H1 (cell line): ENCODE results near the gene NCOA1. TPM values are rescaled to one million over a fixed set of nuclear protein-coding genes. Genes with fewer than 3 reads are reported as not detected.

Experiments
- CTCF ChIA-PET: fragments of 300-600 bp; sonication (Branson Sonifier 250); formaldehyde crosslinking; loops from one replicate; lab custom pipeline; 2021; ENCODE audit not compliant: partially characterized antibody; lab: Charles Lee
- POLR2A ChIA-PET: fragments of 300-600 bp; sonication (Branson Sonifier 250); formaldehyde crosslinking; loops from one replicate; lab custom pipeline; 2021; ENCODE audit warnings: inconsistent platforms; ENCODE audit not compliant: partially characterized antibody; lab: Charles Lee
- DNase-seq, 2 experiments: peaks; one replicate each; pipeline versions ENCODE4 v3.0.0 to v3.0.0-alpha.2; 2010 to 2022; ENCODE audit warnings: low spot score in 2 of 2, low read depth in 1 of 2, mixed read lengths in 1 of 2
- FAIRE-seq: peaks from 2 replicates; lab custom pipeline; 2011; peaks lifted over from hg19 to GRCh38; lab: Jason Lieb, UNC
- H2AFZ ChIP-seq: 2 replicates; pipeline ENCODE4 v1.8.1; 2012; ENCODE audit warnings: low read length, inconsistent platforms
- H2AK5ac ChIP-seq: 2 replicates; pipeline ENCODE4 v1.6.1; 2013; ENCODE audit warnings: low read depth, low read length
- H2BK120ac ChIP-seq: replicated peaks from 2 replicates; pipeline ENCODE3; 2013; ENCODE audit warnings: low read depth, low read length, inconsistent platforms
- H2BK12ac ChIP-seq: 2 replicates; pipeline ENCODE4 v1.6.1; 2013; ENCODE audit warnings: low read depth, low read length
- H2BK15ac ChIP-seq: 2 replicates; pipeline ENCODE4 v1.6.1; 2013; ENCODE audit warnings: low read length
- H2BK20ac ChIP-seq: 2 replicates; pipeline ENCODE4 v1.6.1; 2013; ENCODE audit warnings: low read length
- H2BK5ac ChIP-seq: 2 replicates; pipeline ENCODE4 v1.6.1; 2013; ENCODE audit warnings: low read depth, low read length
- H3K14ac ChIP-seq: 2 replicates; pipeline ENCODE4 v1.6.1; 2013; ENCODE audit warnings: inconsistent platforms; ENCODE audit not compliant: insufficient read length
- H3K18ac ChIP-seq: 2 replicates; pipeline ENCODE4 v1.6.1; 2013; ENCODE audit warnings: low read length; ENCODE audit errors: extremely low read depth
- H3K23ac ChIP-seq: 2 replicates; pipeline ENCODE4 v1.6.1; 2013; ENCODE audit warnings: inconsistent platforms; ENCODE audit not compliant: insufficient read length
- H3K23me2 ChIP-seq: 2 replicates; pipeline ENCODE4 v1.6.1; 2013; ENCODE audit warnings: low read depth, low read length
- H3K27ac ChIP-seq: 2 replicates; pipeline ENCODE4 v1.6.1; 2011; ENCODE audit warnings: low read depth, low read length, inconsistent platforms
- H3K27me3 ChIP-seq, 4 experiments: replicated peaks in 1 of 4; 1 replicate in 1 of 4; 2 replicates in 3 of 4; pipeline versions ENCODE4 v1.6.1 to v1.8.1; 2011 to 2013; ENCODE audit warnings: low read length in 3 of 4, mild to moderate bottlenecking in 3 of 4, inconsistent platforms in 2 of 4, mixed read lengths in 2 of 4, moderate library complexity in 1 of 4; ENCODE audit not compliant: control insufficient read depth in 3 of 4, insufficient read depth in 3 of 4; ENCODE audit errors: extremely low read depth in 1 of 4
- H3K36me3 ChIP-seq, 4 experiments: 2 replicates each; pipeline versions ENCODE4 v1.6.1 to v1.8.1; 2011 to 2013; ENCODE audit warnings: mild to moderate bottlenecking in 4 of 4, low read length in 3 of 4, moderate library complexity in 2 of 4, control low read depth in 1 of 4, inconsistent platforms in 1 of 4; ENCODE audit not compliant: insufficient read depth in 4 of 4, control insufficient read depth in 2 of 4
- H3K4ac ChIP-seq: replicated peaks from 2 replicates; pipeline ENCODE3; 2013; ENCODE audit warnings: low read length, low read depth, mixed read lengths, inconsistent platforms; ENCODE audit not compliant: insufficient read length
- H3K4me1 ChIP-seq, 4 experiments: replicated peaks in 1 of 4; 1 replicate in 1 of 4; 2 replicates in 3 of 4; pipeline versions ENCODE4 v1.6.1 to v1.8.1; 2011 to 2013; ENCODE audit warnings: low read length in 3 of 4, inconsistent platforms in 2 of 4, mixed read lengths in 1 of 4; ENCODE audit not compliant: insufficient read depth in 4 of 4, control insufficient read depth in 3 of 4
- H3K4me2 ChIP-seq, 2 experiments: 2 replicates each; pipeline versions ENCODE4 v1.6.1 to v1.8.1; 2011 to 2013; ENCODE audit warnings: low read depth in 2 of 2, low read length in 2 of 2, control low read depth in 1 of 2, inconsistent platforms in 1 of 2, mild to moderate bottlenecking in 1 of 2; ENCODE audit not compliant: insufficient read depth in 1 of 2
- H3K4me3 ChIP-seq, 4 experiments: fragments of 200-600, 300-600 bp in 1 of 4; sonication (generic), shearing (Covaris generic), sonication (Bioruptor Twin) in 1 of 4; 2 replicates each; pipeline versions ENCODE4 v1.5.1 to v1.8.1; 2011 to 2016; ENCODE audit warnings: low read length in 4 of 4, low read depth in 3 of 4, control low read depth in 2 of 4, inconsistent platforms in 2 of 4, mild to moderate bottlenecking in 2 of 4, mixed read lengths in 1 of 4, moderate library complexity in 1 of 4; ENCODE audit not compliant: insufficient read depth in 2 of 4; ENCODE audit errors: extremely low read depth in 1 of 4
- H3K56ac ChIP-seq: replicated peaks from 2 replicates; pipeline ENCODE3; 2013; ENCODE audit warnings: low read depth, mild to moderate bottlenecking, mixed read lengths, low read length, inconsistent platforms; ENCODE audit not compliant: insufficient read length
- H3K79me1 ChIP-seq: 2 replicates; pipeline ENCODE4 v1.6.1; 2013; ENCODE audit warnings: low read depth, low read length, control low read depth
- H3K79me2 ChIP-seq, 2 experiments: 2 replicates each; pipeline versions ENCODE4 v1.6.1 to v1.8.1; 2012 to 2013; ENCODE audit warnings: low read length in 2 of 2, mild to moderate bottlenecking in 2 of 2, inconsistent platforms in 1 of 2; ENCODE audit not compliant: insufficient read depth in 2 of 2, control insufficient read depth in 1 of 2
- H3K9ac ChIP-seq, 4 experiments: replicated peaks in 1 of 4; 1 replicate in 1 of 4; 2 replicates in 3 of 4; pipeline versions ENCODE4 v1.6.1 to v1.8.1; 2011 to 2013; ENCODE audit warnings: low read depth in 3 of 4, low read length in 3 of 4, control low read depth in 2 of 4, mild to moderate bottlenecking in 2 of 4, moderate library complexity in 2 of 4, inconsistent platforms in 1 of 4; ENCODE audit errors: extremely low read depth in 1 of 4
- H3K9me3 ChIP-seq, 2 experiments: 2 replicates each; pipeline versions ENCODE4 v1.6.1 to v1.8.1; 2012 to 2013; ENCODE audit warnings: mild to moderate bottlenecking in 2 of 2, moderate library complexity in 2 of 2, control low read depth in 1 of 2, inconsistent platforms in 1 of 2, low read depth in 1 of 2, low read length in 1 of 2, mixed read lengths in 1 of 2; ENCODE audit not compliant: insufficient read depth in 2 of 2
- H4K20me1 ChIP-seq, 2 experiments: replicated peaks in 1 of 2; 2 replicates each; pipeline versions ENCODE3 to v1.8.1; 2011 to 2013; ENCODE audit warnings: inconsistent platforms in 2 of 2, low read length in 2 of 2, mild to moderate bottlenecking in 1 of 2; ENCODE audit not compliant: insufficient read depth in 2 of 2, control insufficient read depth in 1 of 2
- H4K5ac ChIP-seq: 2 replicates; pipeline ENCODE4 v1.6.1; 2013; ENCODE audit warnings: low read length, low read depth, mixed read lengths, inconsistent platforms; ENCODE audit not compliant: insufficient read length
- H4K8ac ChIP-seq: 2 replicates; pipeline ENCODE4 v1.8.0; 2013; ENCODE audit warnings: mild to moderate bottlenecking, moderate library complexity, low read length, inconsistent platforms; ENCODE audit not compliant: insufficient read depth; ENCODE audit errors: extremely low read depth
- H4K91ac ChIP-seq: replicated peaks from 2 replicates; pipeline ENCODE3; 2013; ENCODE audit warnings: low read length, mixed read lengths, inconsistent platforms; ENCODE audit not compliant: insufficient read length
- WGBS, 2 experiments: shearing (Covaris generic) in 1 of 2; methylation state at CpG; one replicate each; pipeline versions ENCODE4 v1.1.6 to v1.1.7; 2013 to 2015; ENCODE audit warnings: low lambda C conversion rate in 2 of 2, mixed read lengths in 2 of 2, inconsistent platforms in 1 of 2, low coverage in 1 of 2, missing lambda C conversion rate in 1 of 2; ENCODE audit not compliant: insufficient replicate concordance in 2 of 2, insufficient coverage in 1 of 2, insufficient read length in 1 of 2; ENCODE audit errors: extremely low coverage in 1 of 2, missing lambda C conversion rate in 1 of 2; 5-methylcytosine and 5-hydroxymethylcytosine counted together
- polyA plus RNA-seq, 7 experiments: library from polyadenylated mRNA; depleted of rRNA in 3 of 7; stranded (reverse) in 5 of 7; unstranded in 2 of 7; fragments of >200 nt in 5 of 7; fragments of 200-250 nt in 2 of 7; gene quantifications; 1 replicate in 5 of 7; 2 replicates in 1 of 7; 4 replicates in 1 of 7; pipeline versions ENCODE4 v1.2.1 to v1.2.3, GENCODE V29; 2011 to 2013; ENCODE audit warnings: missing spikeins in 2 of 7, mixed read lengths in 2 of 7
- total RNA-seq: library from RNA; stranded (reverse); fragmentation: NEBNext Ultra II Directional; extraction: Animal tissue kit (Norgen Biotek cat#: 25700); gene quantifications from 2 replicates; pipeline ENCODE4 v1.2.1, GENCODE V29; 2021
- TF ChIP-seq, protein P1 (sequence below): IDR thresholded peaks from 2 replicates; pipeline ENCODE4 v1.6.1; 2012; ENCODE audit warnings: inconsistent platforms
- TF ChIP-seq, protein P2 (sequence below): IDR thresholded peaks from 2 replicates; pipeline ENCODE4 v1.6.1; 2011; ENCODE audit warnings: low read length, improper control_type of control experiment

NCOA1 gene
- total and polyA plus RNA-seq, 2 of the 8 experiments (the other 6 are each of a cell fraction or from before 2014, with no cell fraction given) = 12.8 to 17.9 TPM

DNA sequence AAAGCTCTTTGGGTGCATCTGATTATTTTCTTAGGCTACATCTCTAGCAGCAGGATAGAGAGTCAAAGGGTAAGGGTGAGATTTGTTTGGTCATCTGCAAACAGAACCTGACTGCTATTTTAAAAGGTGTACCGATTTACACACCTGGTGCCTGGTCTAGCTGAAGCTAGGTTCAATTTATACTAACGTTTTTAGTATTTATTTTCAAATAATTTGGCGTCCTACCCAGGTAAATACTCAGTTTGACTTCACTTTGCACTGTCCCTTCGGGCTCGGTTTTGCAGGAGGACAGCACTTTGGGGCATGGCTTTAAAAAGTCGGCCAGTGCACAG is 301.5 kb downstream of the NCOA1 start:
- ChIA-PET POLR2A (interaction anchor here (0.7 to 2.0 kb wide), 20 partner anchors 9 to 382 kb away, joined by 3 to 22 read pairs (median 4); no protein-coding TSS in a partner anchor), CTCF (interaction anchor here (0.6 to 4.0 kb wide), 9 partner anchors 9 to 383 kb away, joined by 3 to 37 read pairs (median 4); no protein-coding TSS in a partner anchor)
- Histone ChIP-seq H3K9me3 (no peaks in the 10 kb centered on the region), H3K9ac (peak overlapping the region; percentile 55 to 100 (median 90)), H2BK120ac (no peak overlapping the region), H2BK15ac (no peak overlapping the region), H3K27ac (peak overlapping the region; percentile 100), H4K20me1 (peaks cover 0 to 5% of the 10 kb centered on the region in 2 experiments), H4K8ac (peak overlapping the region; percentile 100; the same call in 1 of the 2 replicates), H3K23me2 (peaks cover 8% of the 10 kb centered on the region; the same call in 1 of the 2 replicates), H4K5ac (peak overlapping the region; percentile 57), H3K79me1 (peaks cover 12% of the 10 kb centered on the region), H3K4ac (peak overlapping the region; percentile 87), H3K56ac (peak overlapping the region; percentile 32), H3K14ac (no peak overlapping the region), H2BK20ac (no peak overlapping the region), H3K79me2 (peaks cover 19 to 40% of the 10 kb centered on the region in 2 experiments), H3K4me3 (peak overlapping the region; percentile 74 to 98 (median 86)), H4K91ac (peak overlapping the region; percentile 20), H2AK5ac (no peak overlapping the region), H3K4me2 (peak overlapping the region; percentile 88 to 93), H2BK12ac (peak overlapping the region; percentile 77; the same call in 1 of the 2 replicates), H2BK5ac (peak overlapping the region; percentile 100), H3K36me3 (peaks cover 2 to 19% (median 5%) of the 10 kb centered on the region in 4 experiments; a peak in 5 of 8 replicates), H3K27me3 (no peaks in the 10 kb centered on the region), H3K4me1 (peaks cover 0 to 7% (median 6%) of the 10 kb centered on the region in 4 experiments; a peak in 4 of 7 replicates), H3K23ac (no peak overlapping the region), H3K18ac (no peak overlapping the region; the same call in 1 of the 2 replicates), H2AFZ (no peak overlapping the region)
- TF ChIP-seq, protein P1, sequence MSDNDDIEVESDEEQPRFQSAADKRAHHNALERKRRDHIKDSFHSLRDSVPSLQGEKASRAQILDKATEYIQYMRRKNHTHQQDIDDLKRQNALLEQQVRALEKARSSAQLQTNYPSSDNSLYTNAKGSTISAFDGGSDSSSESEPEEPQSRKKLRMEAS = no peak
- TF ChIP-seq, protein P2, sequence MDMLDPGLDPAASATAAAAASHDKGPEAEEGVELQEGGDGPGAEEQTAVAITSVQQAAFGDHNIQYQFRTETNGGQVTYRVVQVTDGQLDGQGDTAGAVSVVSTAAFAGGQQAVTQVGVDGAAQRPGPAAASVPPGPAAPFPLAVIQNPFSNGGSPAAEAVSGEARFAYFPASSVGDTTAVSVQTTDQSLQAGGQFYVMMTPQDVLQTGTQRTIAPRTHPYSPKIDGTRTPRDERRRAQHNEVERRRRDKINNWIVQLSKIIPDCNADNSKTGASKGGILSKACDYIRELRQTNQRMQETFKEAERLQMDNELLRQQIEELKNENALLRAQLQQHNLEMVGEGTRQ = 0 out of 2 replicates have a peak, but pooled peaks have one; percentile 1
- FAIRE-seq = no peak
- DNase-seq = no peak
- WGBS, 2 experiments = 6% methylated on average over 6 of the region's 6 CpGs; no CpG with 5 or more reads in 1 of the 2 experiments
